ENCODE measurements around the gene POLD1.

Gene POLD1

DNA sequence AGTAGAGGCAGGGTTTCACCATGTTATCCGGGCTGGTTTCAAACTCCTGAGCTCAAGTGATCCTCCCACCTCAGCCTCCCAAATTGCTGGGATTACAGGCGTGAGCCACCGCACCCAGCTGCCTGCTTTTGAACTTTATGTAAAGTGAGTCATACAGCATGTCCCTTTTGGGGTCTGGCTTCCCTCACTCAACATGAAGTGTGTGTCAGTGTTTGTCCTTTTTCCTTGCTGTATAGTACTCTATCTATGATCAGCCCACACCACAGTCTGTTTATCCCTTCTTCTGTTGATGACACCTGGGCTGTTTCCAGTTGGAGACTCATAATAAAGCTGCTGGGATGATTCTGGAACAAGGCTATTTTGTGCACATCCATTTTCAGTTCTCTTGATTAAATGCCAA is 36.7 kb downstream of the POLD1 start:
- POLR2A ChIA-PET, result no interaction called here
- TF ChIP-seq CTCF (IDR thresholded peaks at IDR 0.05; ENCODE audit: insufficient read depth, low read length, missing control alignments), result no peak
- no peak overlapping the region for H3K4me3 ChIP-seq (ENCODE audit: low read depth, low read length)
- DNase-seq (ENCODE audit: low read depth, low spot score), result no peak
- CTCF ChIA-PET, result interaction anchor here (1.6 kb wide), 1 partner anchor 8 kb away, joined by 3 read pairs; no protein-coding TSS in a partner anchor

- CTCF ChIA-PET, result no interaction called here
- POLR2A ChIA-PET, result no interaction called here
- TF ChIP-seq CTCF (IDR thresholded peaks at IDR 0.05; ENCODE audit: insufficient read depth, low read length, missing control alignments), result no peak
- H3K4me3 ChIP-seq (ENCODE audit: low read depth, low read length), result no peak overlapping the region
- DNase-seq (ENCODE audit: low read depth, low spot score), result no peak
These were observed 38.5 kb downstream of the POLD1 start for GRCh38 chr19:50422397-50423278.

GRCh38 chr19:50423279-50424113 is 39.3 kb downstream of the POLD1 start:
- CTCF ChIA-PET, result interaction anchor here (1.8 kb wide), 1 partner anchor 8 kb away, joined by 9 read pairs; no protein-coding TSS in a partner anchor

GRCh38 chr19:50425581-50425980 is 41.4 kb downstream of the POLD1 start:
- DNase-seq (ENCODE audit: low read depth, low spot score), result no peak
- CTCF ChIA-PET, result interaction anchor here (1.8 kb wide), 1 partner anchor 10 kb away, joined by 9 read pairs; no protein-coding TSS in a partner anchor
- H3K4me3 ChIP-seq (ENCODE audit: low read depth, low read length), result no peak overlapping the region
- no peak for TF ChIP-seq CTCF (IDR thresholded peaks at IDR 0.05; ENCODE audit: insufficient read depth, low read length, missing control alignments)
- POLR2A ChIA-PET, result no interaction called here

More at GRCh38 chr19:50423279-50424113, 39.3 kb downstream of the POLD1 start:
- no peak for TF ChIP-seq CTCF (IDR thresholded peaks at IDR 0.05; ENCODE audit: insufficient read depth, low read length, missing control alignments)
- DNase-seq (ENCODE audit: low read depth, low spot score), result no peak
- POLR2A ChIA-PET, result no interaction called here
- no peak overlapping the region for H3K4me3 ChIP-seq (ENCODE audit: low read depth, low read length)

DNA sequence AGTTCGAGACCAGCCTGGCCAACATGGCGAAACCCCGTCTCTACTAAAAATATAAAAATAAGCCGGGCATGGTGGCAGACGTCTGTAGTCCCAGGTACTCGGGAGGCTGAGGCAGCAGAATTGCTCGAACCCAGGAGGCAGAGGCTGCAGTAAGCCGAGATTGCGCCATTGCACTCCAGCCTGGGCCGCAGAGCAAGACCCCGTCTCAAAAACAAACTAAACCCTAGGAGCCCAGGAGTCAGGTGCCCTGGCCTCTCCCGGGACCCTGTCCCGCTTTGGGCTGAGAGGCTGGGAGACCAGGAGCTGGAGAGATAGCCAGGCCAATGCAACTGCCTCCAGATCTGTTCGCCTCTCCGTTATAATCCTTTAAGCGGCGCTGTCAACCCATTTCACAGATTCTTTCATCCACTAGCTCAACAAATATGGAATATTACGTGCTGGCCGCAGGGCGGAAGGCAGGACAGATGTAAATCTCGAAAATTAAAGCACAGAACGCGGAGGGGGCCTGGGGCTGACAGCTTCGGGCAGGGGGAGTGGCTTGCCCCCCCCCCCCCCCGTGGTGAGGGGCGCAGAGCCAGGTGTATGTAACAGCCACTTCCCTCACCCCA is 43.3 kb downstream of the POLD1 start:
- ChIA-PET CTCF (interaction anchor here (1.5 kb wide), 1 partner anchor 12 kb away, joined by 4 read pairs; no protein-coding TSS in a partner anchor), POLR2A (no interaction called here)

More for the DNA sequence above, 43.3 kb downstream of the POLD1 start:
- DNase-seq (ENCODE audit: low read depth, low spot score), result no peak
- no peak for TF ChIP-seq CTCF (IDR thresholded peaks at IDR 0.05; ENCODE audit: insufficient read depth, low read length, missing control alignments)
- no peak overlapping the region for H3K4me3 ChIP-seq (ENCODE audit: low read depth, low read length)

Measured in AG04449 (cell line).